GM12878 (cell line): ENCODE results near the gene RPS16.

ENCODE experiments used
- BHLHE40 ChIP-seq, 2 experiments: fragments of 450-650 bp in 1 of 2; IDR thresholded peaks; 2 replicates each; pipeline ENCODE4 v1.6.1; 2011 to 2017; ENCODE audit warnings: low read depth in 2 of 2, borderline replicate concordance in 1 of 2, improper control_type of control experiment in 1 of 2, low read length in 1 of 2, mild to moderate bottlenecking in 1 of 2
- CTCF ChIP-seq, 3 experiments: IDR thresholded peaks in 2 of 3; conservative IDR thresholded peaks in 1 of 3; 2 replicates each; pipeline ENCODE4 v1.5.1; 2011; ENCODE audit warnings: low read depth in 3 of 3, low read length in 3 of 3, mild to moderate bottlenecking in 3 of 3, control low read depth in 2 of 3, moderate library complexity in 2 of 3, inconsistent platforms in 1 of 3, mixed read lengths in 1 of 3; ENCODE audit not compliant: control insufficient read depth in 2 of 3, insufficient read depth in 1 of 3; ENCODE audit errors: extremely low read depth in 1 of 3
- EZH2 ChIP-seq: IDR thresholded peaks from 2 replicates; pipeline ENCODE4 v1.6.1; 2012; ENCODE audit warnings: low read depth, mild to moderate bottlenecking, control low read depth, inconsistent platforms, low read length, borderline replicate concordance; ENCODE audit not compliant: control insufficient read depth
- HCFC1 ChIP-seq: fragments of 150-350 bp; IDR thresholded peaks from 2 replicates; pipeline ENCODE4 v1.6.1; 2014; ENCODE audit warnings: low read length
- LARP7 ChIP-seq: fragments of 450-650 bp; IDR thresholded peaks from 2 replicates; pipeline ENCODE4 v1.6.1; 2017; ENCODE audit warnings: mild to moderate bottlenecking
- POLR2AphosphoS5 ChIP-seq: IDR thresholded peaks from 2 replicates; pipeline ENCODE4 v1.6.1; 2011; ENCODE audit warnings: mild to moderate bottlenecking, low read length, inconsistent platforms
- RBBP5 ChIP-seq: fragments of 200-600 bp; sonication (generic); conservative IDR thresholded peaks from 2 replicates; pipeline ENCODE4 v1.6.1; 2016
- SIN3A ChIP-seq: IDR thresholded peaks from 2 replicates; pipeline ENCODE4 v1.6.1; 2012; ENCODE audit warnings: low read depth, low read length, improper control_type of control experiment
- TBL1XR1 ChIP-seq: IDR thresholded peaks from 2 replicates; pipeline ENCODE4 v1.6.1; 2012; ENCODE audit warnings: low read depth, low read length, improper control_type of control experiment
- TF ChIP-seq, protein P1 (sequence below): fragments of 450-650 bp; IDR thresholded peaks from 2 replicates; pipeline ENCODE4 v1.6.1; 2014; ENCODE audit warnings: mild to moderate bottlenecking

DNA sequence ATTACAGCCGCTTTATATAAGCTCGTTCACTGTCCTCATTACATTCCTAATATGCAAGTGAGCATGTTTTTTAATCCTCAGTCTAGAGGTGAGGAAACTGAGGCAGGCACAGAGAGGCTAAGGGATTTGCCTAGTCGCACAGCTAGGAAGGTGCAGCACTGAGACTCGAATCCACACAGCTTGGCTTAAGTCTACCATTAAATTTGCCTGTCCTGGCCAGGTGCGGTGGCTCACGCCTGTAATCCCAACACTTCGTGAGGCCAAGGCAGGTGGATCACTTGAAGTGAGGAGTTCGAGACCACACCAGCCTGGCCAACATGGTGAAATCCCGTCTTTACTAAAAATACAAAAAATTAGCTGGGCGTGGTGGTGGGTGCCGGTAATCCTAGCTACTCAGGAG, 8.0 kb downstream of the RPS16 start:
- no peak for TF ChIP-seq BHLHE40 (IDR thresholded peaks at IDR 0.05; ENCODE audit: borderline replicate concordance in 1 of 2, low read depth in 2 of 2, low read length in 1 of 2)
- no peak for TF ChIP-seq CTCF (IDR thresholded peaks at IDR 0.05 in 2 of 3, conservative IDR thresholded peaks at IDR 0.05 in 1 of 3; ENCODE audit: control insufficient read depth in 2 of 3, extremely low read depth in 1 of 3, insufficient read depth in 1 of 3, low read depth in 3 of 3, low read length in 3 of 3)
- TF ChIP-seq EZH2 = no peak
- TF ChIP-seq TBL1XR1 = no peak
- TF ChIP-seq LARP7 = no peak
- no peak for TF ChIP-seq RBBP5
- TF ChIP-seq HCFC1 = no peak
- TF ChIP-seq, protein P1, sequence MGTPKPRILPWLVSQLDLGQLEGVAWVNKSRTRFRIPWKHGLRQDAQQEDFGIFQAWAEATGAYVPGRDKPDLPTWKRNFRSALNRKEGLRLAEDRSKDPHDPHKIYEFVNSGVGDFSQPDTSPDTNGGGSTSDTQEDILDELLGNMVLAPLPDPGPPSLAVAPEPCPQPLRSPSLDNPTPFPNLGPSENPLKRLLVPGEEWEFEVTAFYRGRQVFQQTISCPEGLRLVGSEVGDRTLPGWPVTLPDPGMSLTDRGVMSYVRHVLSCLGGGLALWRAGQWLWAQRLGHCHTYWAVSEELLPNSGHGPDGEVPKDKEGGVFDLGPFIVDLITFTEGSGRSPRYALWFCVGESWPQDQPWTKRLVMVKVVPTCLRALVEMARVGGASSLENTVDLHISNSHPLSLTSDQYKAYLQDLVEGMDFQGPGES = no peak
- TF ChIP-seq POLR2AphosphoS5 = no peak; the same call in 1 of the 2 replicates
- no peak for TF ChIP-seq SIN3A
